ENCODE data around the gene SLX9.
"Not testable (repeated sequence)": the region's sequence is repeated elsewhere in the genome, so short reads cannot be mapped to it uniquely, and the experiment has no call there.

SLX9 gene

DNA sequence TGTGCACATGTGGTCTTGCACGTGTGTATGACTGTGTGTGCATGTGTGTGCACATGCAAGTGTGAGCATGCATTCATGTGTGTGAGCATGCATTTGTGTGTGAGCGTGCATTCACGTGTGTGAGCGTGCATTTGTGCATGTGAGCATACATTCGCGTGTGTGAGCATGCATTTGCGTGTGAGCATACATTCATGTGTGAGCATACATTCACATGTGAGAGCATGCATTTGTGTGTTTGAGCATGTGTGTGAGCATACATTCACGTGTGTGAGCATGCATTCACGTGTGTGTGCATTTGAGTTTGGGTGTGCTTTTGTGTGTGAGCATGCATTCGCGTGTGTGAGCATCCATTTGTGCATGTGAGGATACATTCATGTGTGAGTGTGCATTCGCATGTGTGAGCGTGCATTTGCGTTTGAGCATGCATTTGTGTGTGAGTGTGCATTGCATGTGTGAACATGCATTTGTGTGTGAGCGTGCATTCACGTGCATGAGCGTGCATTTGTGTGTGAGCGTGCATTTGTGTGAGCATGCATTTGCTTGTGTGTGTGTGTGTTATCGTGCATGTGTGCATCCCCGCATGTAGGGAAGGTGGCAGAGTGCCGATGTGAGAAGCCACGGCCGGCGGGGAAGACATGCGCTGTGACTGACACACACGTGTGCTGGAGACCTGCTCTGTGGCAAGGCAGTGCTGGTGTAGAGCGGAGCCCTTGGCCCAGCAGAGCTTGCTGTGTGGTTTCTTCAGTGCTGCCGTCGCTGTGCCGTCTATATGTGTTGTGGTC is 37.4 kb upstream of the SLX9 start:
- no peak for DNase-seq (ENCODE audit: low read depth, low spot score)

DNA sequence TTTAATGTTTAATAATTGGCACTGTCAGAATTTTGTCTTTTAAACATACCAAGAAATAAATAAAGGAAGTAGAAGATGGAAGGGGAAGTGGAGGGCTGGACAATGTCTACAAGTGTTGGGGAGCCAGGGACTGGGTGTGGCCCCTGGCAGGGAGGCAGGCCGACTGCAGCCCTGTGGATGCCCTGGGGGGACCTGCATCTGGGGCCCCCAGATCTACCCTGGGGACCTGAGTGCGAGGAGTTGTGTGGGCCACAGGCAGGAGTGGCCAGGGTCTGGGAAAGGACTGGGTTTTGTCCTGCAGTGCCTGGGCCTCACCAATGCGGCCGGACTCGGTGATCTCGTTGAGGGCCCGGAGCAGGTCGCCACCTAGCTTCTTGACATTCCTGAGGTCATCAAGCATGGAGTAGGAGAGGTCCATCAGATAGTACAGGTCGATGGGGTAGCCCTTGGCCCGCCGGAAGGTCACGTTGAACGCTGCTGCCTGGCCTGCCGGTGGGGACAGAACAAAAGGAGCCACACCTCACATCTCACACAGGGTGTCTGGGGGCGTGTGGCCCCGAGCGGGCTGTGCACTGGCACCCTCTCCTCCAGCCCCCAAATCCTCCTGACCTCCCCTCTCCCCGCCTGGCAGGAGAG is 36.7 kb upstream of the SLX9 start:
- DNase-seq (ENCODE audit: low read depth, low spot score) = no peak

DNA sequence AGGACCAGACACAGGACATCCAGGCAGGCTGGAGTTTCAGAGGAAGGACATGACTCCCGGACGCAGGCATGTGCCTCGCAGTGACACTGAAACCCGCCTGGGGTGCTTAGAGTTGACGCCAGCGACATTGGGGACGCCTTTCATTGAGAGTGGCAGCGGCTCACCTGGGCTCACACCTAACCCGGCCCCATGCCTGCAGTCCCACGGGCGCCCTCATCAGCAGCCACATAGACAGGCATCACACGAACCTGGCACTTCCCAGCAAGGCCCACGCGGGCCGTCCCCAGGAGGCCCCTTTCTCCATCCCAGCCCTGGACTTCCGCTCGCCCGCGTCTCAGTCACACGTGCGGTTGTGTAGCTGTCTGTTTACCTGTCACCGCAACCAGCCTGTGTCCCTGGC is 36.1 kb upstream of the SLX9 start:
- no peak for DNase-seq (ENCODE audit: low read depth, low spot score)

DNA sequence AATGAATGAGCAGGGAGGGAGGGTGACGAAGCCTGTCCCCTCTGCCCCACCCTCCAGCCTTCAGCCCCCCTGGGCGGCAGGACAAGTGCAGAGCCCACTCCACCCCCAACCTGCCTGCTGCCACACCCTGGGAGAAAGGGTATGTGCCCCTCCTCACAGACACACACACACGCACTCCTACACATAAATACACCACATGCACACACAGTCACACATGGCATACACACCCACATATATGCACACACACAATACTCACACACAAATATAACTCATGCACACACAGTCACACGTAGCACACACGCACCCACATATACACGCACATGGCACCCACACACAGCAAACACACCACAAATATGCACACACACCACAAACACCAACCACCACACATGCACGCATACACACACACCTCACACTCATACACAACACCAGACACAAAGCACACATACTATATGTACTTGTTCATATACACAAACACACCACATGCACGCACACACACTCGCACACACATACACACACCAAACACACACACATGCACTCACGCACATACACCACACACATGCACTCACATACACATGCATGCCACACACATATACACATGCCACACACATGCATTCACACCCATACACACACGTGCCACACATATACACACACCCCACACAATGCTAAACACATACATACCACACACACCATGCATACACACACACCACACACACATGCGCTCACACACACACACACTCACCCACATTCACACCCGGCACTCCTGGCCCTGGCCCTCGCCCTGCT is 35.5 kb upstream of the SLX9 start:
- no peak for DNase-seq (ENCODE audit: low read depth, low spot score)

- no peak for DNase-seq (ENCODE audit: low read depth, low spot score)
These were observed 34.7 kb upstream of the SLX9 start for GRCh38 chr21:44905016-44905727.

DNA sequence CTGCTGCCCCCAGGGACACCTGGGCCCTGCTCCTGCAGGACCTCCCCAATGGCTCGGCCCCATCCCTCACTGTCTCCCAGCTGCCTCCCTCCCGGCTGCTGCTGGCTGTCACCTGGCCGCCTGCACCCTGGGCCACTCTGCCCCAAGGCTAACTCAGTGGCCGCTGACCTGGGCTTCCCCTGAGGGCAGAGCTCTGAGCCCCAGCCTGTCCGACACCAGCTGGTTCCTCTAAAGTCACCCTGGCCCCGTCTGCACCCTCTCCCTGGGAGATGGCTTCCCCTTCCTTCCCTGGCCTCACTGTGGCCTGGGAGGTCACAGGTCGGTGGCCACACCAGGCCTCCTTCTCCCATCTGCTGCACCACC is 34.1 kb upstream of the SLX9 start:
- no peak for DNase-seq (ENCODE audit: low read depth, low spot score)

DNA sequence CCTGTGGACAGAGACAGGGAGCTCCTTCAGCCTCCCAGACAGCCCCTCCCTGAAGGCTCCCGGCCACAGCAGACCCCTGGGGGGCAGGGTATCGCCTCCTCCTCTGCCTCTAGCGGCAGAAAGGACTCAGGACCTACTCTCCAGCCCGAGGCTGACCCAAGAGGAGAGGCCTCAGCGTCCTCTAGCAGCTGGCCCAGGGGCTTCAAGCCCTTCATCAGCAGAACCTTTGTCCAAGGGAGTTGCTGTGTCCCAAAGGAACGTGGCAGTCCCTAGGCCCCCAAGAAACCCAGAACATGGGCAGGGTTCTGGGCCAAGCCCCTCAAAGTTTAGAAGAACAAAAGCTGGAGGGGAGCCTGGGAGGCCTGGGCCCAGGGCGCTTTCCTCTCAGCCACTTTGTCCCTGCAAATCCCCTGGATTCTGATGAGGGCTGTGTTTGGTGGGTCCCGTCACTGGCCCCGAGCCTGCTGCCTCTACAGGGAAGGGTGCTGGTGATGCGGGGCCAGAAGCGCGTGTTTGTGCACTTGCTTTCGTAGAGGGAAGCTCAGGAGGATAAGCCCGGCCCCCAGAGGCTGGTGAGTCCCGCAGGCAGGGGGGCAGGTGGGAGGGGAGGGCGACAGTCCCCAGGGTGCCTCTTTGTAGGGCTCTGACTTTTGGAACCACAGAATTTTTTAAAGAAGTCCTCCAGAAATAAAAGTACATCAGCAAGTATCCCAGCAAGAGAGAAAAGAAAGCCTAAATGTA is 32.4 kb upstream of the SLX9 start:
- no peak for DNase-seq (ENCODE audit: low read depth, low spot score)

DNA sequence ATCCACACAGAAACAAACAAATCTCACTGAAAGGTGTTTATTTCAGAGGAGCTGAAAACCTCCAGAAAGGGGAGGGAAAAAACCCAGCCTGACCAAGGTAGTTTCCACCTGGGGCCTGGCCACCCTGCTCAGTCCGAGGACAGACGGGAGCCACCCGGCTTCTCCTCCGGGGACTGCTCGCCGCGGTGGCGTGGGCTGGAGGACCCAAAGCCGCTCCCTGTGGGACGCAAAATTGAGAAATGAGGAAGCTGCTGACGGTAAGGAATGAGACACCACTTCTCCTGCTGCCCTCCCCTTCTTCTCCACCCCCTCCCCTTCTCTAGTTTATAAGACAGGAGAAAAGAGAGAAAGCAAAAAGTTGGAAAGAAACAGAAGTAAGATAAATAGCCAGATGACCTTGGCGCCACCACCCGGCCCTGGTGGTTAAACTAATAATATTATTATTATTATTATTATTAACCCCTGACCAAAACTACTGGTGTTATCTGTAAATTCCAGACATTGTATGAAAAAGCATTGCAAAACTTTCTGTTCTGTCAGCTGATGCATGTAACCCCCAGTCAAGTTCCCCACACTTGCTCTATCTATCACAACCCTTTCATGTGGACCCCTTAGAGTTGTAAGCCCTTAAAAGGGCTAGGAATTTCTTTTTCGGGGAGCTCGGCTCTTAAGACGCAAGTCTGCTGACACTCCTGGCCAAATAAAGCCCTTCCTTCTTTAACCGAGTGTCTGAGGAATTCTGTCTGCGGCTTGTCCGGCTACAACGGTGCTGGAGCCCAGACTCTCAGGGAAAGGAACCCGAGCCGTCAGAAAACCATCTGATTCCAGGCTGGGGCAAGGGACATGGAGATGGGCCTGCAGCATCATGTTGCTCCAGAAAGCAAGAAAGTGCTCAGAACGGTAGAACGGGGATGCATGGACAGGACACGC is 31.6 kb upstream of the SLX9 start:
- no peak for DNase-seq (ENCODE audit: low read depth, low spot score)

GRCh38 chr21:44908908-44909307 is 30.9 kb upstream of the SLX9 start:
- DNase-seq (ENCODE audit: low read depth, low spot score) = no peak

- no peak for DNase-seq (ENCODE audit: low read depth, low spot score)
These were observed 30.1 kb upstream of the SLX9 start for GRCh38 chr21:44909719-44910118.

GRCh38 chr21:44910229-44911067 is 29.4 kb upstream of the SLX9 start:
- DNase-seq (ENCODE audit: low read depth, low spot score) = no peak

GRCh38 chr21:44911068-44911383 is 28.8 kb upstream of the SLX9 start:
- no peak for DNase-seq (ENCODE audit: low read depth, low spot score)

DNA sequence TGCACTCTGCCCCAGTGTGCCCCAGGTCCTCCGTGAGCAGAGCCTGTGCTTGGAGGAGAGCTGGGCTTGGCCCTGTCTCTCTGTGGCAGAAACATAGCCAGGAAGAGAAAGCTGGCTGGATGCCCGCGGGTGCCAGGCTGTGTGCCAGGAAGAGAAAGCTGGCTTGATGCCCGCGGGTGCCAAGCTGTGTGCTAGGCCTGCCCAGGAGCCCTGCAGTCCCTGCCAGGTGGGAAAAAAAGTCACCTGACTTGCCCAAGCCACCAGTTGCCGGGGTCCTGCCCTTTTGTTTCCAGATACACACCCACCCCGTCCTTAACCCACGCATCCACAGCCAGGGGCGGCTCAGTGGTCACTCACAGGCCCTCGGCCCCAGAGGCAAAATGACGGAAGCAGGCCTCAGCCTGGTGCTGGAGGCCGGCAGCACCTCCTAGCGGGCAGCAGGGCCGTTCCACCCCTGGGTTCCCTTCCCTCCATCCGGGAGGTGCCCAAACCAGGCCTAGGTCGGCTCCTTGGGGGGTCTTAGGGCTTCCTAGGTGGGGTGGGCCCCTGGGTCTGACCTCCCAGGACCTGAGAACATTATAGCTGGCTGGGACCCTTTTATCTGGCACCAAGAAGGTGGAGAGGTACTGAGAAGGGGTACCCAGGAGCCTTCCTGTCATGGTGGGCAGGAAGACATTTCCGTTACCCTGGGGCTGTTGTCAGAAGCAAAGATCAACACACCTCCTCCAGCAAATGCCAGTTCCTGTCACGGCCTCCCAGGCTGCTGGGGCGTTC is 28.3 kb upstream of the SLX9 start:
- no peak for DNase-seq (ENCODE audit: low read depth, low spot score)

DNA sequence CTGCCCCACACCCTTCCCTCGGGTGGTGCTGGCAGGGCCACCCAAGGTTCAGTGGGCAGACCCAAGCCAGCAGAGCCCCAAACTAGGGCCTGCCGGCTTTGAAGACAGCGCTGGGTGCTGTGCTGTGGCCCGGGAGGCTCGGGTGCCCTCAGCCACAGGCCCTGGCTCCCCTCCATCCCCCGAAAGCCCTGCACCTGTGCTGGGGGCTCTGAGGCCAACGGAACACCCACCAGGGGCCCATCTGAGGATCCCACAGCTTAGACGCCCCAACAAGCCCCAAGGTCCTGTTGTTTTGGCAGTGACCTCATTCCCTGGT is 27.7 kb upstream of the SLX9 start:
- DNase-seq (ENCODE audit: low read depth, low spot score) = no peak

DNA sequence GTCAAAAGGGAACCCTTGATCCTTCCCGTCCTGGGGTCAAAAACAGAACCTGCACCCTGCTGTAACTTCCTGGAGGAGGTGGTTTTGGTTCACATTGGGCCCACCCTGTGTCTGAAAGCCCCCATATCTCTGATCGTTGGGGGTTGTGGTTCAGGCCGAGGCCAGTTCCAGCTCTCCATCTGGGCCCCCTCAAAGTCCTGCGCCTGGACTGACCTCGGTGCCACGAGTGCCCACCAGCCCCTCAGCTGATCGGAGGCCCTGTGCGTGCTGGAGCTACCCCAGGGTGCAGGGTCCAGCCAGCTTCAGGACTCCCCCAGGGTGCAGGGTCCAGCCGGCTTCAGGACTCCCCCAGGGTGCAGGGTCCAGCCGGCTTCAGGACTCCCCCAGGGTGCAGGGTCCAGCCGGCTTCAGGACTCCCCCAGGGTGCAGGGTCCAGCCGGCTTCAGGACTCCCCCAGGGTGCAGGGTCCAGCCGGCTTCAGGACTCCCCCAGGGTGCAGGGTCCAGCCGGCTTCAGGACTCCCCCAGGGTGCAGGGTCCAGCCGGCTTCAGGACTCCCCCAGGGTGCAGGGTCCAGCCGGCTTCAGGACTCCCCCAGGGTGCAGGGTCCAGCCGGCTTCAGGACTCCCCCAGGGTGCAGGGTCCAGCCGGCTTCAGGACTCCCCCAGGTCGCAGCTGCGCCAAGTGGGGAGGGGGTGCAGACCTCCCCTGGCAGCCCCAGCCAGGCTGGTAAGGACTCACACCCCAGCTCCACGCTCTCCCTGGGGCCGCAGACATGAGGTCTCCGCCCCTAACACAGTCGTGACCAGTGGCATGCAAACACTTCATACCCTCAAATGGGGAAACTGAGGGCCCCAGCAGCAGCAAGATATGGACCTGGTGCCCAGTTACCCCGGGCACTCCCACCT is 27.1 kb upstream of the SLX9 start:
- not testable (repeated sequence) for DNase-seq (ENCODE audit: low read depth, low spot score)

- no peak for DNase-seq (ENCODE audit: low read depth, low spot score)
These were observed 26.2 kb upstream of the SLX9 start for GRCh38 chr21:44913425-44914175.

DNA sequence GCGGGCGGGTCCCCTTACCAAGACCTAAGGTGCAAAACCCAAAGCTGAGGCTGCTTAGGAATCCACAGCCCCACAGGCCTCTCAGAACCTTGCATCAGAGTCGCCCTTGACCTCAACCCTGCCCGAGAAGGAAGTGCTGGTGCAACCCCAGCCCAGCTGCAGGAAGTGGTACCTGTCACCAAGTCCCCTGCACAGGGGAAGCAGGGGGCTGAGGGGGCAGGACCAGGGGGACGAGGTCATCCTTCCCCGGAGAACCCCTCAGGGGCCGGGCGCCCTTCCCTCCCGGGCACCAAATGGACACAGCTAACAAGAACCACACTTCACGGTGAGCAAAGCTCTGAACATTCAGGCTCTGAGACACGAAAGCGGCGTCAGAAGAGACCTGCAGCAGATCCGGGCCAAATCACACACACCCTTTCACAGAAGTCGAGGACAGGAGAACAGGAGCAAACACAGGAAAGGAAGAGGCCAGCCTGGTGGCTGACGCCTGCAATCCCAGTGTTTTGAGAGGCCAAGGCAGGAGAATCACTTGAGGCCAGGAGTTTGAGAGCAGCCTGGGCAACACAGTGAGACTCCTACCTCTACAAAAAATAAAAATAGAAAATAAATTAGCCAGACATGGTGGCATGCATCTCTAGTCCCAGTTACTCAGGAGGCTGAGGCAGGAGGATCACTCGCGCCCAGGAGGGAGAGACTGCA is 25.5 kb upstream of the SLX9 start:
- DNase-seq (ENCODE audit: low read depth, low spot score) = no peak

Data from ELF-1 (cell line).